Measurements from ENCODE around the gene LRRFIP1. TPM values are rescaled to one million over a fixed set of nuclear protein-coding genes. Genes with fewer than 3 reads are reported as not detected.

Gene LRRFIP1
- total and polyA plus RNA-seq, 9 of the 15 experiments (the other 6 are each of a cell fraction or from before 2014, with no cell fraction given) = 13.1 to 45.2 (median 31.3) TPM

GRCh38 chr2:237702441-237703391, 75.3 kb downstream of the LRRFIP1 start (continued):
- TF ChIP-seq EWSR1 (IDR thresholded peaks at IDR 0.05; ENCODE audit: borderline replicate concordance, low read depth, partially characterized antibody) = no peak
- TF ChIP-seq MYC (IDR thresholded peaks at IDR 0.05; ENCODE audit: low read depth, low read length) = no peak
- TF ChIP-seq MYC (CRISPR knock-in tag; IDR thresholded peaks at IDR 0.05; ENCODE audit: borderline replicate concordance, low read depth) = no peak
- no peak for TF ChIP-seq ATF6 (CRISPR knock-in tag; IDR thresholded peaks at IDR 0.05)
- TF ChIP-seq ZBTB9 (CRISPR knock-in tag; IDR thresholded peaks at IDR 0.05) = 0 out of 2 replicates have a peak, but pooled peaks have one; percentile 24
- no peak for TF ChIP-seq ZNF740 (CRISPR knock-in tag; IDR thresholded peaks at IDR 0.05)
- TF ChIP-seq ZNF740 (tag; IDR thresholded peaks at IDR 0.05) = no peak
- TF ChIP-seq ZNF311 (CRISPR knock-in tag; IDR thresholded peaks at IDR 0.05) = 0 out of 2 replicates have a peak, but pooled peaks have one; percentile 20
- no peak for TF ChIP-seq NFYB (IDR thresholded peaks at IDR 0.05; ENCODE audit: extremely low read depth, insufficient read length)
- 0 out of 2 replicates have a peak, but pooled peaks have one; percentile 24 for TF ChIP-seq SMAD4 (CRISPR knock-in tag; conservative IDR thresholded peaks at IDR 0.05)
- TF ChIP-seq E2F6 (IDR thresholded peaks at IDR 0.05; ENCODE audit: borderline replicate concordance in 1 of 2, extremely low read depth in 1 of 2, insufficient read depth in 1 of 2, insufficient read length in 1 of 2, low read depth in 1 of 2, low read length in 1 of 2, poor library complexity in 1 of 2, severe bottlenecking in 1 of 2) = peak in 1 of 2 experiments; percentile 17
- TF ChIP-seq ZNF41 (CRISPR knock-in tag; conservative IDR thresholded peaks at IDR 0.05) = no peak
- TF ChIP-seq TFAP4 (CRISPR knock-in tag; IDR thresholded peaks at IDR 0.05; ENCODE audit: borderline replicate concordance) = peak; percentile 17; the same call in 1 of the 2 replicates
- no peak for TF ChIP-seq MXD1 (CRISPR knock-in tag; IDR thresholded peaks at IDR 0.05; ENCODE audit: borderline replicate concordance, poor library complexity, severe bottlenecking)
- TF ChIP-seq VEZF1 (CRISPR knock-in tag; IDR thresholded peaks at IDR 0.05) = peak; percentile 34; the same call in 1 of the 2 replicates

All from K562 (cell line).